Measurements from ENCODE around the gene ERICH6.

The ERICH6 gene

DNA sequence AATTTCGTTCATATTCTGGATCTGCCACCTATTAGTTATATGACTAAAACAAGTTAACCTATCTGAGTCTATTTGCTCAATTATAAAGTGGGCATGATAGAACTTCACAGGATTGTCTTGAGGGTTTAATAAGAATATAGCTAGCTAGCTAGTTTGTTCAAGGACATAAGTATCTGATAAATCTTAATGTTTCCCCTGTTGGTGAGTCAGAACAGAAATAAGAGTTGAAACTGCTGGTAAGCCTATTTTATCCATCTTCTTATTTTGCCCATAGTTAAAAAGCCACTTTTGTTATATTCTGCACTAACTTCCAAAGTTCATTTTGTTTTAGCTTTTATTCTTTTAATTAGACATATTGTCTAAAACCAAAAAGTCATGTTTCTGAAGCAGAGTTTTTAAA lies 91.2 kb downstream of the ERICH6 start:
- DNase-seq (ENCODE audit: low spot score): no peak

- no peak for DNase-seq (ENCODE audit: low spot score)
These were observed 92.1 kb downstream of the ERICH6 start for GRCh38 chr3:150611666-150612065.

GRCh38 chr3:150610785-150611184 lies 92.9 kb downstream of the ERICH6 start:
- DNase-seq (ENCODE audit: low spot score): no peak

DNA sequence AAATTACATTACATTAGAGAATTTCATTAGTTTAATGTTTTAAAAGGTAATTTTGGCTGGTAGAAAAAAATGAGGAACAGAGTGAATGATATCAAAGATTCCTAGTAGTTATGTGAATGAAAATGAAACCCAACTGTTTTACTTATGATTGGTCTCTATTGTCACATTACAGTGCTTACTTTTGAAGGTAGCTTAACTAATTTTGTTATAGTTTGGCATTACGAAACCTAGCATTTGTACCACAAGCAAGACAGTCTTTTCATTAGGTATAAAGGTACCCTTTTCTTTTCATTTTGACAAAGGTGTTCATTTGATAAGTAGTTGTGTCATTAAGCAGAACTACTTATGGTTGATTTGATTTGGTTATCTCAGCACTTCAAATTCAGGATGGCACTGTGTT lies 93.7 kb downstream of the ERICH6 start:
- no peak for DNase-seq (ENCODE audit: low spot score)

Measured in germinal center (tissue), 1 donor.